H9 (cell line): ENCODE data around the gene ABCA7. TPM values are rescaled to one million over a fixed set of nuclear protein-coding genes. Genes with fewer than 3 reads are reported as not detected.

ENCODE experiments used
- DNase-seq: peaks from one replicate; pipeline ENCODE4 v3.0.0-alpha.2; 2017
- H2AFZ ChIP-seq: one replicate; pipeline ENCODE4 v1.6.1; 2013; ENCODE audit warnings: mild to moderate bottlenecking, low read length, control low read depth, moderate library complexity
- H2AK5ac ChIP-seq: 2 replicates; pipeline ENCODE4 v1.6.1; 2013; ENCODE audit warnings: low read length, control low read depth, mixed read lengths; ENCODE audit not compliant: insufficient read length
- H2BK120ac ChIP-seq: one replicate; pipeline ENCODE4 v1.6.1; 2013; ENCODE audit warnings: low read depth, mild to moderate bottlenecking, low read length, control low read depth, inconsistent platforms; ENCODE audit not compliant: poor library complexity, severe bottlenecking
- H2BK12ac ChIP-seq: 2 replicates; pipeline ENCODE4 v1.6.1; 2013; ENCODE audit warnings: low read length, control low read depth, mixed read lengths, low read depth; ENCODE audit not compliant: insufficient read length
- H2BK15ac ChIP-seq: 2 replicates; pipeline ENCODE4 v1.6.1; 2013; ENCODE audit warnings: low read depth, low read length, control low read depth
- H2BK20ac ChIP-seq: one replicate; pipeline ENCODE4 v1.6.1; 2013; ENCODE audit warnings: low read depth, mild to moderate bottlenecking, low read length, control low read depth, inconsistent platforms; ENCODE audit not compliant: poor library complexity, severe bottlenecking
- H2BK5ac ChIP-seq: 2 replicates; pipeline ENCODE4 v1.6.1; 2013; ENCODE audit warnings: low read length, control low read depth, mixed read lengths; ENCODE audit not compliant: insufficient read length
- H3K14ac ChIP-seq: 2 replicates; pipeline ENCODE4 v1.6.1; 2013; ENCODE audit warnings: low read length, control low read depth; ENCODE audit not compliant: insufficient read depth
- H3K18ac ChIP-seq: 2 replicates; pipeline ENCODE4 v1.6.1; 2013; ENCODE audit warnings: low read depth, mild to moderate bottlenecking, mixed read lengths, low read length, control low read depth; ENCODE audit not compliant: insufficient read length
- H3K23ac ChIP-seq: 2 replicates; pipeline ENCODE4 v1.6.1; 2013; ENCODE audit warnings: low read length, control low read depth, mixed read lengths, low read depth; ENCODE audit not compliant: insufficient read length
- H3K23me2 ChIP-seq: 2 replicates; pipeline ENCODE4 v1.6.1; 2013; ENCODE audit warnings: low read depth, mild to moderate bottlenecking, mixed read lengths, low read length, control low read depth; ENCODE audit not compliant: insufficient read length, poor library complexity, severe bottlenecking
- H3K27ac ChIP-seq: 2 replicates; pipeline ENCODE4 v1.5.1; 2013; ENCODE audit warnings: low read length, control low read depth, mixed read lengths, low read depth; ENCODE audit not compliant: insufficient read length
- H3K27me3 ChIP-seq: 2 replicates; pipeline ENCODE4 v1.6.1; 2013; ENCODE audit warnings: low read length, control low read depth, inconsistent platforms; ENCODE audit not compliant: insufficient read depth
- H3K4ac ChIP-seq: 2 replicates; pipeline ENCODE4 v1.6.1; 2013; ENCODE audit warnings: low read depth, mild to moderate bottlenecking, control low read depth, inconsistent platforms, low read length, moderate library complexity
- H3K4me1 ChIP-seq: 2 replicates; pipeline ENCODE4 v1.6.1; 2013; ENCODE audit warnings: low read length, control low read depth, inconsistent platforms; ENCODE audit not compliant: insufficient read depth
- H3K4me2 ChIP-seq: 2 replicates; pipeline ENCODE4 v1.6.1; 2013; ENCODE audit warnings: low read length, control low read depth, mixed read lengths; ENCODE audit not compliant: insufficient read length, insufficient read depth
- H3K56ac ChIP-seq: 2 replicates; pipeline ENCODE4 v1.6.1; 2013; ENCODE audit warnings: low read depth, mild to moderate bottlenecking, mixed read lengths, low read length, control low read depth; ENCODE audit not compliant: insufficient read length
- H3K79me1 ChIP-seq: 2 replicates; pipeline ENCODE4 v1.6.1; 2013; ENCODE audit warnings: low read depth, mild to moderate bottlenecking, moderate library complexity, low read length, control low read depth, inconsistent platforms; ENCODE audit not compliant: insufficient read depth, poor library complexity, severe bottlenecking
- H3K79me2 ChIP-seq: 2 replicates; pipeline ENCODE4 v1.6.1; 2013; ENCODE audit warnings: low read length, control low read depth, inconsistent platforms; ENCODE audit not compliant: insufficient read depth
- H3K9ac ChIP-seq: 2 replicates; pipeline ENCODE4 v1.6.1; 2013; ENCODE audit warnings: low read length, control low read depth, mixed read lengths; ENCODE audit not compliant: insufficient read length; ENCODE audit errors: extremely low read depth
- H3K9me3 ChIP-seq: one replicate; pipeline ENCODE4 v1.6.1; 2013; ENCODE audit warnings: low read depth, low read length, inconsistent platforms; ENCODE audit not compliant: control insufficient read depth
- H3T11ph ChIP-seq: one replicate; pipeline ENCODE4 v1.6.1; 2013; ENCODE audit warnings: mild to moderate bottlenecking, low read length, control low read depth, inconsistent platforms
- H4K20me1 ChIP-seq: one replicate; pipeline ENCODE4 v1.6.1; 2013; ENCODE audit not compliant: control insufficient read depth, insufficient read length, insufficient read depth
- H4K5ac ChIP-seq: 2 replicates; pipeline ENCODE4 v1.6.1; 2013; ENCODE audit warnings: low read depth, mild to moderate bottlenecking, mixed read lengths, low read length, control low read depth; ENCODE audit not compliant: insufficient read length
- H4K8ac ChIP-seq: replicated peaks from 2 replicates; pipeline ENCODE4 v1.6.1; 2013; ENCODE audit warnings: low read length, control low read depth, mixed read lengths, low read depth; ENCODE audit not compliant: insufficient read length
- H4K91ac ChIP-seq: 2 replicates; pipeline ENCODE4 v1.6.1; 2013; ENCODE audit warnings: low read depth, mild to moderate bottlenecking, moderate library complexity, mixed read lengths, low read length, control low read depth; ENCODE audit not compliant: insufficient read length
- H3K27ac Mint-ChIP-seq, 3 experiments: 2 replicates in 2 of 3; 3 replicates in 1 of 3; pipeline ENCODE4 v1.8.0; 2020 to 2021; ENCODE audit warnings: mixed read lengths in 3 of 3, mild to moderate bottlenecking in 1 of 3, moderate library complexity in 1 of 3
- H3K27me3 Mint-ChIP-seq: 2 replicates; pipeline ENCODE4 v1.8.0; 2021; ENCODE audit warnings: low read depth, mild to moderate bottlenecking, moderate library complexity, mixed read lengths
- H3K36me3 Mint-ChIP-seq, 3 experiments: 2 replicates in 2 of 3; 3 replicates in 1 of 3; pipeline ENCODE4 v1.8.0; 2020 to 2021; ENCODE audit warnings: low read depth in 3 of 3, mixed read lengths in 3 of 3; ENCODE audit not compliant: insufficient read depth in 1 of 3
- H3K4me1 Mint-ChIP-seq, 2 experiments: 2 replicates each; pipeline ENCODE4 v1.8.0; 2020; ENCODE audit warnings: mixed read lengths in 2 of 2
- H3K4me3 Mint-ChIP-seq, 2 experiments: 2 replicates in 1 of 2; 3 replicates in 1 of 2; pipeline ENCODE4 v1.8.0; 2020 to 2021; ENCODE audit warnings: mild to moderate bottlenecking in 2 of 2, mixed read lengths in 2 of 2, moderate library complexity in 1 of 2
- H3K9me3 Mint-ChIP-seq, 2 experiments: 2 replicates in 1 of 2; 3 replicates in 1 of 2; pipeline ENCODE4 v1.8.0; 2020; ENCODE audit warnings: mild to moderate bottlenecking in 2 of 2, mixed read lengths in 2 of 2, moderate library complexity in 1 of 2
- WGBS: extraction: QIAGEN DNeasy Blood & Tissue Kit; methylation state at CpG from one replicate; pipeline ENCODE4 v1.1.7; 2013; ENCODE audit warnings: missing lambda C conversion rate, low lambda C conversion rate, mixed read lengths; ENCODE audit not compliant: insufficient read length; ENCODE audit errors: extremely low coverage; 5-methylcytosine and 5-hydroxymethylcytosine counted together
- total RNA-seq: library from RNA; stranded (reverse); gene quantifications from 2 replicates; pipeline ENCODE4 v1.2.1, GENCODE V29; 2021
- TF ChIP-seq, protein P1 (sequence below): fragments of 200-600 bp; sonication (generic); conservative IDR thresholded peaks from 3 replicates; pipeline ENCODE4 v1.8.0; 2021; ENCODE audit warnings: antibody characterized with exemption, mild to moderate bottlenecking

The ABCA7 gene
- total RNA-seq, 1 experiment from 2014 or later: 34.6 TPM

DNA sequence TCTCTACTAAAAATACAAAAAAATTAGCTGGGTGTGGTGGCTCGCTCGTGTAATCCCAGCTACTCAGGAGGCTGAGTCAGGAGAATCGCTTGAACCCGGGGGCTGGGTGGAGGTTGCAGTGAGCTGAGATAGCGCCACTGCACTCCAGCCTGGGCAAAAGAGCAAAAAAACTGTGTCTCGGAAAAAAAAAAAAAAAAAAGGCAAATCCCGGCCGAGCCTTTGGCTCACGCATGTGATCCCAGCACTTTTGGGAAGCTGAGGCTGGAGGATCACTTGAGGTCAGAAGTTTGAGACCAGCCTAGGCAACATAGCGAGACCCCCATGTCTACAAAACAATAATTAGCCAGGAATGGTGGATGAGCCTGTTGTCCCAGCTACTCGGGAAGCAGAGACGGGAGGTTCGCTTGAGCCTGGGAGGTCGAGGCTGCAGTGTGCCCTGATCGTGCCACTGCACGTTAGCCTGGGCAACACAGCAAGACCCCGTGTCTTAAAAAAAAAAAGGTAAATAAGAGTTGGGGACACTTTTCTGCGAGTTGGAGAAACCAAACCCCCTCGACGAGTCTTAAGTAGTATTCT is 63.3 kb downstream of the ABCA7 start:
- Histone ChIP-seq H4K91ac (no peak overlapping the region), H4K5ac (no peak overlapping the region), H3K4ac (no peak overlapping the region), H3T11ph (no peak overlapping the region), H3K14ac (no peak overlapping the region), H3K27ac (no peak overlapping the region), H2BK15ac (no peak overlapping the region), H2BK120ac (no peak overlapping the region), H2AFZ (no peak overlapping the region), H3K4me2 (no peak overlapping the region), H3K23ac (no peak overlapping the region), H3K23me2 (no peaks in the 10 kb centered on the region), H2BK5ac (no peak overlapping the region), H3K27me3 (no peaks in the 10 kb centered on the region), H2BK12ac (no peak overlapping the region), H3K9ac (no peak overlapping the region), H4K20me1 (no peaks in the 10 kb centered on the region), H2BK20ac (no peak overlapping the region), H3K18ac (no peak overlapping the region), H4K8ac (no peak overlapping the region), H3K56ac (no peak overlapping the region), H2AK5ac (no peak overlapping the region), H3K4me1 (0 out of 2 replicates have a peak, but pooled peaks cover 2% of the 10 kb centered on the region), H3K9me3 (no peaks in the 10 kb centered on the region), H3K79me2 (no peaks in the 10 kb centered on the region; the same call in 1 of the 2 replicates), H3K79me1 (no peaks in the 10 kb centered on the region)
- DNase-seq: no peak
- Mint-ChIP-seq H3K36me3 (peaks cover 0 to 16% (median 7%) of the 10 kb centered on the region in 3 experiments; a peak in 4 of 7 replicates), H3K4me1 (peaks cover 8 to 19% of the 10 kb centered on the region in 2 experiments), H3K9me3 (peaks cover 0 to 3% of the 10 kb centered on the region in 2 experiments; a peak in 1 of 5 replicates), H3K27ac (peak overlapping the region in 1 of 3 experiments; percentile 73; a peak in 1 of 7 replicates), H3K27me3 (no peaks in the 10 kb centered on the region; the same call in 1 of the 2 replicates), H3K4me3 (peak overlapping the region; percentile 45 to 69; a peak in 4 of 5 replicates)
- WGBS: no CpG with 5 or more reads among the region's 20 CpGs
- TF ChIP-seq, protein P1, sequence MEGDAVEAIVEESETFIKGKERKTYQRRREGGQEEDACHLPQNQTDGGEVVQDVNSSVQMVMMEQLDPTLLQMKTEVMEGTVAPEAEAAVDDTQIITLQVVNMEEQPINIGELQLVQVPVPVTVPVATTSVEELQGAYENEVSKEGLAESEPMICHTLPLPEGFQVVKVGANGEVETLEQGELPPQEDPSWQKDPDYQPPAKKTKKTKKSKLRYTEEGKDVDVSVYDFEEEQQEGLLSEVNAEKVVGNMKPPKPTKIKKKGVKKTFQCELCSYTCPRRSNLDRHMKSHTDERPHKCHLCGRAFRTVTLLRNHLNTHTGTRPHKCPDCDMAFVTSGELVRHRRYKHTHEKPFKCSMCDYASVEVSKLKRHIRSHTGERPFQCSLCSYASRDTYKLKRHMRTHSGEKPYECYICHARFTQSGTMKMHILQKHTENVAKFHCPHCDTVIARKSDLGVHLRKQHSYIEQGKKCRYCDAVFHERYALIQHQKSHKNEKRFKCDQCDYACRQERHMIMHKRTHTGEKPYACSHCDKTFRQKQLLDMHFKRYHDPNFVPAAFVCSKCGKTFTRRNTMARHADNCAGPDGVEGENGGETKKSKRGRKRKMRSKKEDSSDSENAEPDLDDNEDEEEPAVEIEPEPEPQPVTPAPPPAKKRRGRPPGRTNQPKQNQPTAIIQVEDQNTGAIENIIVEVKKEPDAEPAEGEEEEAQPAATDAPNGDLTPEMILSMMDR: no peak
